ENCODE results near the gene CGB2. TPM values are rescaled to one million over a fixed set of nuclear protein-coding genes. Genes with fewer than 3 reads are reported as not detected.
"Not testable (repeated sequence)": the region's sequence is repeated elsewhere in the genome, so short reads cannot be mapped to it uniquely, and the experiment has no call there.

CGB2 gene
- total RNA-seq (not detected), total RNA-seq (0 reads per million in 29 experiments)
- total RNA-seq (2013): not detected

DNA sequence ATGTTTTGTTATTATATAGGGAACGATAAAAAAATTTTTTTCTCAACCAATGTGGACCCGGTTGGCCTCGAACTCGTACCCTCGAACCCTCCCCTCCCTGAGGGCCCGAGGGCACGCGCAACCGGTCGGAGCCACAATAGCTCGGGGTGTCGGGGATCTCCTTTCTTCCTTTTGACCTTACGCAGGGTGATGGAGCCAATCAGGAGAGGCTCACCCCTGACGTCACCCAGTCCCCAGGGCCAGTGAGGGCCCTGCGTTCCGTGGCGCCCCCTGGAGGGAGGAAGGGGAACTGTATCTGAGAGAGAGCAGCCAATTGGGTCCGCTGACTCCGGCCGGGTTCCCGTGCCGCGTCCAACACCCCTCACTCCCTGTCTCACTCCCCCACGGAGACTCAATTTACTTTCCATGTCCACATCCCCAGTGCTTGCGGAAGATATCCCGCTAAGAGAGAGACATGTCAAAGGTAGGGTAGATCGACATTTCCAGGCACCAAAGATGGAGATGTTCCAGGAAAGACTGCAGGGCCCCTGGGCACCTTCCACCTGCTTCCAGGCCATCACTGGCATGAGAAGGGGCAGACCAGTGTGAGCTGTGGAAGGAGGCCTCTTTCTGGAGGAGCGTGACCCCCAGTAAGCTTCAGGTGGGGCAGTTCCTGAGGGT lies at the start of gene CGB2:
CGB2 (plus strand) TSS at position 249 of the 660 bp plus-strand sequence; CDS start at position 455, 206 bp downstream.
- H3K4me3 ChIP-seq (ENCODE audit: control insufficient read depth in 1 of 2, extremely low read depth in 1 of 2, low read length in 1 of 2); H3K9me3 Mint-ChIP-seq; H3K4me3 Mint-ChIP-seq; H3K4me1 Mint-ChIP-seq; H3K36me3 Mint-ChIP-seq; POLR2A ChIA-PET; H3K4me1 ChIP-seq (ENCODE audit: control insufficient read depth in 1 of 2, extremely low read depth in 1 of 2, insufficient read depth in 2 of 2, low read length in 2 of 2); H3K9me3 ChIP-seq; H3K36me3 ChIP-seq (ENCODE audit: control insufficient read depth in 2 of 2, extremely low read depth in 1 of 2, insufficient read depth in 1 of 2, low read length in 1 of 2); H3K27me3 ChIP-seq (replicated peaks in 1 of 2; ENCODE audit: control insufficient read depth in 2 of 2, extremely low read depth in 1 of 2, insufficient read depth in 2 of 2, low read length in 1 of 2); H3K27ac ChIP-seq (ENCODE audit: low read length): not testable (repeated sequence)
- DNase-seq: peak in 31 of 35 experiments; percentile 17 to 71 (median 37)
- peaks cover 4 to 13% of the 10 kb centered on the region in 2 donors for H3K27me3 Mint-ChIP-seq
- H3K27ac Mint-ChIP-seq: peak within 1 kb of the TSS in 1 of 2 donors; percentile 22
- 93% methylated on average over 2 of the region's 28 CpGs for WGBS (ENCODE audit: insufficient coverage)
- ATAC-seq (replicated peaks in 1 of 4): peak in 2 of 4 experiments; percentile 65 to 73
- CTCF ChIA-PET: interaction anchor here in 1 of 2 donors (0.5 kb wide), 1 partner anchor 35 kb away, joined by 3 read pairs; no protein-coding TSS in a partner anchor

DNA sequence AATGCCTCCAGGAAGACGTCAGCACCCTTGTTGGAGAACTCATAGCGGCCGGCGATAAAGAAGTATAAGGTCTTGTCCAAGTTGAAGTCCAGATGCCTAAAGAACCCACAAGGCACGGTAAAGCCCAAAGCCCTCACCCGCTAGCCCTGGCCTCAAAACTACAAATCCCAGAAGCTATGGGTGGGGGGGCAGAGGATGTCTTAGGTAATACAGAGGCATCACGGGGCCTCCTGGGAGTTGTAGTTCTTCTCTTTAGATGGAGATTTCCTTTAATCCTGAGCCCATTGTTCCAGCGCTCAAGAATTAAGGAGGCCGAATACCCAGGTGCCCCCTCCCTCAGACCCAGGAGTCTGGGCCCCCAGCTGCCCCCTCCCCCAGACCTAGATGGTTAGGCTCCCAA lies 49.4 kb upstream of the CGB2 start:
- H3K4me1 Mint-ChIP-seq: peaks cover 0 to under 1% (median 0%) of the 10 kb centered on the region in 3 donors
- no peak overlapping the region for H3K27ac Mint-ChIP-seq
- no peak overlapping the region for H3K27ac ChIP-seq (ENCODE audit: low read length)
- ChIA-PET POLR2A (no interaction called here), CTCF (interaction anchor here (0.5 to 1.8 kb wide), 2 partner anchors 11 to 21 kb away, joined by 5 to 16 read pairs; partner anchors contain the start of genes GYS1 (in 1 of the 2) and RUVBL2 (in 1 of the 2))
- H3K4me3 ChIP-seq (ENCODE audit: control insufficient read depth in 1 of 2, extremely low read depth in 1 of 2, low read length in 1 of 2): no peak overlapping the region
- no peaks in the 10 kb centered on the region for H3K27me3 ChIP-seq (replicated peaks in 1 of 2; ENCODE audit: control insufficient read depth in 2 of 2, extremely low read depth in 1 of 2, insufficient read depth in 2 of 2, low read length in 1 of 2)
- DNase-seq (no peak), ATAC-seq (replicated peaks in 1 of 4) (no peak)
- H3K9me3 ChIP-seq: no peaks in the 10 kb centered on the region
- H3K4me1 ChIP-seq (ENCODE audit: control insufficient read depth in 1 of 2, extremely low read depth in 1 of 2, insufficient read depth in 2 of 2, low read length in 2 of 2): no peaks in the 10 kb centered on the region
- H3K4me3 Mint-ChIP-seq: no peak overlapping the region
- peaks cover 8 to 26% of the 10 kb centered on the region in 2 donors for H3K36me3 ChIP-seq (ENCODE audit: control insufficient read depth in 2 of 2, extremely low read depth in 1 of 2, insufficient read depth in 1 of 2, low read length in 1 of 2)
- no peaks in the 10 kb centered on the region for H3K27me3 Mint-ChIP-seq
- no peaks in the 10 kb centered on the region for H3K9me3 Mint-ChIP-seq
- WGBS (ENCODE audit: insufficient coverage): 100% methylated on average over 2 of the region's 9 CpGs
- peaks cover 30% of the 10 kb centered on the region for H3K36me3 Mint-ChIP-seq

DNA sequence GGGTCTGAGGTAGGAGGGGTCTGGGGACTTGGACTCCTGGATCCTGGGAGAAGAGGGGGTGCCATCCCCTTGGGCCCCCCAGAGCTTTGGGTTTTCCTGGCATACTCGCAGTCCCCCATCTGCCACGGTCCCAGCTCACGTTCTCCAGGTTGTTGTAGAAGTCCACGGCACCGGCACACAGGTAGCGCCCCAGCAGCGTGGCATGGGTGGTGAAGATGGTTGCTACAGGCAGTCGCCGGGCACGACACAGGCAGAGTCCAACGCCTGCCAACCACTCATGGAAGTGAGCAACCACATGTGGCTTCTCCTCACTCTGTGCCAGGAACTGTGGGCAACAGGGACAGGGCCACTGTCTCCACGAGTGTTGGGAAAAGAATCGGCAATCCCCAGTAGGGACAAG lies 46.0 kb upstream of the CGB2 start:
- Histone ChIP-seq H3K36me3 (ENCODE audit: control insufficient read depth in 2 of 2, extremely low read depth in 1 of 2, insufficient read depth in 1 of 2, low read length in 1 of 2) (peaks cover 4 to 25% of the 10 kb centered on the region in 2 donors), H3K9me3 (no peaks in the 10 kb centered on the region), H3K27ac (ENCODE audit: low read length) (no peak overlapping the region), H3K27me3 (replicated peaks in 1 of 2; ENCODE audit: control insufficient read depth in 2 of 2, extremely low read depth in 1 of 2, insufficient read depth in 2 of 2, low read length in 1 of 2) (no peaks in the 10 kb centered on the region), H3K4me1 (ENCODE audit: control insufficient read depth in 1 of 2, extremely low read depth in 1 of 2, insufficient read depth in 2 of 2, low read length in 2 of 2) (peaks cover 0 to 3% of the 10 kb centered on the region in 2 experiments), H3K4me3 (ENCODE audit: control insufficient read depth in 1 of 2, extremely low read depth in 1 of 2, low read length in 1 of 2) (no peak overlapping the region)
- H3K4me3 Mint-ChIP-seq: no peak overlapping the region
- DNase-seq: no peak
- ChIA-PET POLR2A (interaction anchor here in 1 of 2 donors (0.6 kb wide), 1 partner anchor 216 kb away, joined by 3 read pairs; no protein-coding TSS in a partner anchor), CTCF (no interaction called here)
- H3K27me3 Mint-ChIP-seq: no peaks in the 10 kb centered on the region
- no peak for ATAC-seq (replicated peaks in 1 of 4)
- H3K4me1 Mint-ChIP-seq: peaks cover 5 to 20% (median 8%) of the 10 kb centered on the region in 3 donors
- 95% methylated on average over 13 of the region's 13 CpGs for WGBS (ENCODE audit: insufficient coverage)
- no peaks in the 10 kb centered on the region for H3K9me3 Mint-ChIP-seq
- H3K27ac Mint-ChIP-seq: no peak overlapping the region
- H3K36me3 Mint-ChIP-seq: peaks cover 34% of the 10 kb centered on the region

DNA sequence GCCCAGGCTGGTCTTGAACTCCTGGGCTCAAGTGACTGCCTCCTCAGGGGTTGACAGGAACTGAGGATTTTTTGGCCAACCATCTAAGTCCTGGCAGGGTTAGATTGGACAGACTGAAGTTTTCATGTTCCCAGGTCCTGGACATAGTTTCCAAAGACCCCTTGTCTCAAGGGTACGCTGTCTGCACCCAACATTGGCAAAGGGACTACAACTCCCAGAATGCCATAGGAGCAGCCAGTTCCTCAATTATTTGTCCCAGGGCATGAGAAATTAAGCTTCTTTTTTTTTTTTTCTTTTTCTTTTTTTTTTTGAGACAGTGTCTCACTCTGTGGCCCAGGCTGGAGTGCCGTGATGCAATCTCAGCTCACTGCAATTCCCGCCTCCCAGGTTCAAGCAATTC lies 45.5 kb upstream of the CGB2 start:
- CTCF ChIA-PET: no interaction called here
- no peak overlapping the region for H3K27ac ChIP-seq (ENCODE audit: low read length)
- peaks cover 34% of the 10 kb centered on the region for H3K36me3 Mint-ChIP-seq
- H3K27me3 ChIP-seq (replicated peaks in 1 of 2; ENCODE audit: control insufficient read depth in 2 of 2, extremely low read depth in 1 of 2, insufficient read depth in 2 of 2, low read length in 1 of 2): no peaks in the 10 kb centered on the region
- no peak overlapping the region for H3K27ac Mint-ChIP-seq
- POLR2A ChIA-PET: interaction anchor here in 1 of 2 donors (0.6 kb wide), 2 partner anchors 112 to 217 kb away, joined by 3 read pairs; no protein-coding TSS in a partner anchor
- peaks cover 4 to 25% of the 10 kb centered on the region in 2 donors for H3K36me3 ChIP-seq (ENCODE audit: control insufficient read depth in 2 of 2, extremely low read depth in 1 of 2, insufficient read depth in 1 of 2, low read length in 1 of 2)
- H3K9me3 ChIP-seq: no peaks in the 10 kb centered on the region
- H3K4me3 ChIP-seq (ENCODE audit: control insufficient read depth in 1 of 2, extremely low read depth in 1 of 2, low read length in 1 of 2): no peak overlapping the region
- DNase-seq (no peak), ATAC-seq (replicated peaks in 1 of 4) (no peak)
- peaks cover 0 to 8% of the 10 kb centered on the region in 2 experiments for H3K4me1 ChIP-seq (ENCODE audit: control insufficient read depth in 1 of 2, extremely low read depth in 1 of 2, insufficient read depth in 2 of 2, low read length in 2 of 2)
- H3K27me3 Mint-ChIP-seq: no peaks in the 10 kb centered on the region
- peaks cover 8 to 25% (median 12%) of the 10 kb centered on the region in 3 donors for H3K4me1 Mint-ChIP-seq
- WGBS (ENCODE audit: insufficient coverage): 83% methylated on average over 1 of the region's 3 CpGs
- no peak overlapping the region for H3K4me3 Mint-ChIP-seq
- H3K9me3 Mint-ChIP-seq: no peaks in the 10 kb centered on the region

DNA sequence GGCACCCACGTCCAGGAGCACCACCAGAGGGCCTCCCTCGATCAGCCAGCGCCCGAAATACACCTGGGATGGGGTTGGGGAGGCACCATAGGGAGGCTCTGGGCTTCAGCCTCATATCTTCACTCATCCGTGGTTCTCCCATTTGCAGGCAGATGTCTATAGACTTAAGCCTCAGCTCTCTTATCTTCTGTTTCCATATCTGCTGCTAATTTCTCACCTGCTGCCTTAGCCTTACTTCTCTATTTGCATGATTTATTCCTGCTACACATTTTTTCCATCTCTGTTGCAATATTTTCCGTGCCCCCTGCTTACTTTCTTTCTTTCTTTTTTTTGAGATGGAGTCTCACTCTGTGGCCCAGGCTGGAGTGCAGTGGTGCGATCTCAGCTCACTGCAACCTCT lies 44.4 kb upstream of the CGB2 start:
- Histone ChIP-seq H3K4me3 (ENCODE audit: control insufficient read depth in 1 of 2, extremely low read depth in 1 of 2, low read length in 1 of 2) (no peak overlapping the region), H3K27ac (ENCODE audit: low read length) (no peak overlapping the region), H3K27me3 (replicated peaks in 1 of 2; ENCODE audit: control insufficient read depth in 2 of 2, extremely low read depth in 1 of 2, insufficient read depth in 2 of 2, low read length in 1 of 2) (no peaks in the 10 kb centered on the region), H3K36me3 (ENCODE audit: control insufficient read depth in 2 of 2, extremely low read depth in 1 of 2, insufficient read depth in 1 of 2, low read length in 1 of 2) (peaks cover 4 to 21% of the 10 kb centered on the region in 2 donors), H3K4me1 (ENCODE audit: control insufficient read depth in 1 of 2, extremely low read depth in 1 of 2, insufficient read depth in 2 of 2, low read length in 2 of 2) (peaks cover 0 to 19% of the 10 kb centered on the region in 2 experiments), H3K9me3 (no peaks in the 10 kb centered on the region)
- peaks cover 30% of the 10 kb centered on the region for H3K36me3 Mint-ChIP-seq
- no peak overlapping the region for H3K4me3 Mint-ChIP-seq
- 62% methylated on average over 3 of the region's 7 CpGs for WGBS (ENCODE audit: insufficient coverage)
- DNase-seq: no peak
- no peaks in the 10 kb centered on the region for H3K27me3 Mint-ChIP-seq
- ChIA-PET POLR2A (no interaction called here), CTCF (no interaction called here)
- H3K27ac Mint-ChIP-seq: no peak overlapping the region
- no peak for ATAC-seq (replicated peaks in 1 of 4)
- H3K9me3 Mint-ChIP-seq: no peaks in the 10 kb centered on the region
- H3K4me1 Mint-ChIP-seq: peaks cover 15 to 32% (median 19%) of the 10 kb centered on the region in 3 donors

DNA sequence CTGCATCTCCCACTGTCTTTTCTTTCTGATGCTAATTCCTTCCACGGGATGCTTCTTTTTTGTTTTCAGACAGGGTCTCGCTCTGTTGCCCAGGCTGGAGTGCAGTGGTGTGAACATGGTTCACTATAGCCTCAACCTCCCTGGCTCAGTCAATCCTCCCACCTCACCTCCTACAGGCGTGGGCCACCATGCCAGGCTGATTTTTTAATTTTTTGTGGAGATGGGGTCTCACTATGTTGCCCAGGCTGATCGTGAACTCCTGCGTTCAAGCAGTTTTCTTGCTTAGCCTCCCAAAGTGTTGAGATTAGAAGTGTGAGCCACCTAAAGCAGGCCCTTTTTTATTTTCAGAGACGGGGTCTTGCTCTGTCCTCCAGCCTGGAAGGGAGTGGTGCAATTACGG lies 43.4 kb upstream of the CGB2 start:
- Histone ChIP-seq H3K9me3 (no peaks in the 10 kb centered on the region), H3K27me3 (replicated peaks in 1 of 2; ENCODE audit: control insufficient read depth in 2 of 2, extremely low read depth in 1 of 2, insufficient read depth in 2 of 2, low read length in 1 of 2) (no peaks in the 10 kb centered on the region), H3K4me3 (ENCODE audit: control insufficient read depth in 1 of 2, extremely low read depth in 1 of 2, low read length in 1 of 2) (no peak overlapping the region), H3K4me1 (ENCODE audit: control insufficient read depth in 1 of 2, extremely low read depth in 1 of 2, insufficient read depth in 2 of 2, low read length in 2 of 2) (peaks cover 0 to 25% of the 10 kb centered on the region in 2 experiments), H3K27ac (ENCODE audit: low read length) (no peak overlapping the region), H3K36me3 (ENCODE audit: control insufficient read depth in 2 of 2, extremely low read depth in 1 of 2, insufficient read depth in 1 of 2, low read length in 1 of 2) (peaks cover 4 to 21% of the 10 kb centered on the region in 2 donors)
- no peak overlapping the region for H3K4me3 Mint-ChIP-seq
- no peaks in the 10 kb centered on the region for H3K9me3 Mint-ChIP-seq
- peaks cover 21 to 39% (median 26%) of the 10 kb centered on the region in 3 donors for H3K4me1 Mint-ChIP-seq
- H3K27ac Mint-ChIP-seq: no peak overlapping the region
- 100% methylated on average over 1 of the region's 7 CpGs for WGBS (ENCODE audit: insufficient coverage)
- no peaks in the 10 kb centered on the region for H3K27me3 Mint-ChIP-seq
- no peak for DNase-seq
- ChIA-PET CTCF (no interaction called here), POLR2A (no interaction called here)
- peaks cover 25% of the 10 kb centered on the region for H3K36me3 Mint-ChIP-seq
- ATAC-seq (replicated peaks in 1 of 4): no peak

Measured in T-cell (primary cell).